GM12891 (cell line): ENCODE measurements around the gene C12orf43.

Experiments used
- PAX5 ChIP-seq: IDR thresholded peaks from 2 replicates; pipeline ENCODE4 v1.6.1; 2011; ENCODE audit warnings: low read length, moderate library complexity, mild to moderate bottlenecking; ENCODE audit not compliant: insufficient read depth, severe bottlenecking
- POLR2A ChIP-seq: IDR thresholded peaks from 2 replicates; pipeline ENCODE4 v1.6.1; 2011; ENCODE audit warnings: low read depth, low read length, control low read depth
- POLR2AphosphoS5 ChIP-seq: IDR thresholded peaks from 2 replicates; pipeline ENCODE4 v1.6.1; 2011; ENCODE audit warnings: low read depth, low read length, control low read depth
- POU2F2 ChIP-seq: IDR thresholded peaks from 2 replicates; pipeline ENCODE4 v1.6.1; 2011; ENCODE audit warnings: low read depth, mild to moderate bottlenecking, control low read depth, low read length, moderate library complexity
- SPI1 ChIP-seq: IDR thresholded peaks from 2 replicates; pipeline ENCODE4 v1.6.1; 2011; ENCODE audit warnings: low read depth, low read length, control low read depth
- TAF1 ChIP-seq: IDR thresholded peaks from 2 replicates; pipeline ENCODE4 v1.6.1; 2011; ENCODE audit warnings: low read depth, low read length, control low read depth

- no peak for TF ChIP-seq POLR2A
- no peak for TF ChIP-seq POLR2AphosphoS5
- TF ChIP-seq TAF1 = no peak
- TF ChIP-seq SPI1 = no peak
- no peak for TF ChIP-seq POU2F2
- no peak for TF ChIP-seq PAX5
Observed at GRCh38 chr12:121004253-121004815, 12.0 kb downstream of the C12orf43 start.
